Trophoblast cell (in vitro differentiated cells and primary cell): ENCODE data around the gene ADARB2.

Experiments
- DNase-seq, 2 donors: peaks; one replicate each; pipeline ENCODE4 v3.0.0-alpha.2; 2016
- H2AFZ ChIP-seq: 2 replicates; pipeline ENCODE4 v1.6.1; 2013; ENCODE audit warnings: low read length, moderate library complexity, mild to moderate bottlenecking; ENCODE audit not compliant: insufficient read depth, poor library complexity
- H2AK5ac ChIP-seq: 2 replicates; pipeline ENCODE4 v1.6.1; 2013; ENCODE audit warnings: mild to moderate bottlenecking, low read length
- H2BK120ac ChIP-seq: 2 replicates; pipeline ENCODE4 v1.6.1; 2013; ENCODE audit warnings: low read length, mild to moderate bottlenecking, moderate library complexity; ENCODE audit not compliant: insufficient read depth, poor library complexity
- H2BK12ac ChIP-seq: 2 replicates; pipeline ENCODE4 v1.6.1; 2013; ENCODE audit warnings: mild to moderate bottlenecking, low read length, moderate library complexity
- H2BK5ac ChIP-seq: 2 replicates; pipeline ENCODE4 v1.6.1; 2013; ENCODE audit warnings: low read length, low read depth, moderate library complexity, mild to moderate bottlenecking; ENCODE audit not compliant: poor library complexity
- H3K14ac ChIP-seq: 2 replicates; pipeline ENCODE4 v1.6.1; 2013; ENCODE audit warnings: mild to moderate bottlenecking, low read length
- H3K18ac ChIP-seq: 2 replicates; pipeline ENCODE4 v1.6.1; 2013; ENCODE audit warnings: mild to moderate bottlenecking, low read length
- H3K23ac ChIP-seq: 2 replicates; pipeline ENCODE4 v1.6.1; 2013; ENCODE audit warnings: low read length
- H3K27ac ChIP-seq: 2 replicates; pipeline ENCODE4 v1.5.1; 2013; ENCODE audit warnings: low read depth, mild to moderate bottlenecking, inconsistent platforms, low read length, moderate library complexity
- H3K27me3 ChIP-seq: 2 replicates; pipeline ENCODE4 v1.6.1; 2013; ENCODE audit warnings: inconsistent platforms, mild to moderate bottlenecking, low read length, moderate library complexity; ENCODE audit not compliant: insufficient read depth
- H3K36me3 ChIP-seq, 2 experiments: 1 replicate in 1 of 2; 2 replicates in 1 of 2; pipeline ENCODE4 v1.6.1; 2013; ENCODE audit warnings: low read length in 2 of 2, mild to moderate bottlenecking in 2 of 2, moderate library complexity in 1 of 2; ENCODE audit not compliant: insufficient read depth in 2 of 2, control insufficient read depth in 1 of 2
- H3K4ac ChIP-seq: 2 replicates; pipeline ENCODE4 v1.6.1; 2013; ENCODE audit warnings: low read depth, mild to moderate bottlenecking, low read length, moderate library complexity
- H3K4me1 ChIP-seq, 2 experiments: 1 replicate in 1 of 2; 2 replicates in 1 of 2; pipeline ENCODE4 v1.6.1; 2013; ENCODE audit warnings: low read length in 2 of 2, mild to moderate bottlenecking in 2 of 2, moderate library complexity in 1 of 2; ENCODE audit not compliant: insufficient read depth in 2 of 2, control insufficient read depth in 1 of 2
- H3K4me2 ChIP-seq: 2 replicates; pipeline ENCODE4 v1.6.1; 2013; ENCODE audit warnings: inconsistent platforms, mild to moderate bottlenecking, low read length, moderate library complexity
- H3K4me3 ChIP-seq: 2 replicates; pipeline ENCODE4 v1.5.1; 2013; ENCODE audit warnings: mild to moderate bottlenecking, low read depth, low read length, inconsistent platforms
- H3K79me1 ChIP-seq: one replicate; pipeline ENCODE4 v1.6.1; 2013; ENCODE audit warnings: low read length
- H3K79me2 ChIP-seq: 2 replicates; pipeline ENCODE4 v1.6.1; 2013; ENCODE audit warnings: low read length, mild to moderate bottlenecking; ENCODE audit not compliant: control insufficient read depth, insufficient read depth, poor library complexity
- H3K9ac ChIP-seq: 2 replicates; pipeline ENCODE4 v1.6.1; 2013; ENCODE audit warnings: mild to moderate bottlenecking, low read length
- H3K9me3 ChIP-seq: 2 replicates; pipeline ENCODE4 v1.6.1; 2013; ENCODE audit warnings: low read depth, mild to moderate bottlenecking, control low read depth, inconsistent platforms, low read length; ENCODE audit not compliant: insufficient read depth
- H4K12ac ChIP-seq: 2 replicates; pipeline ENCODE4 v1.6.1; 2013; ENCODE audit warnings: low read depth, mild to moderate bottlenecking, low read length, moderate library complexity
- H4K8ac ChIP-seq: 2 replicates; pipeline ENCODE4 v1.6.1; 2013; ENCODE audit warnings: low read depth, mild to moderate bottlenecking, low read length, moderate library complexity
- H4K91ac ChIP-seq: one replicate; pipeline ENCODE4 v1.6.1; 2013; ENCODE audit warnings: low read depth, mild to moderate bottlenecking, low read length, moderate library complexity
- WGBS: extraction: QIAGEN DNeasy Blood & Tissue Kit; methylation state at CpG from one replicate; pipeline ENCODE4 v1.1.7; 2013; ENCODE audit warnings: missing lambda C conversion rate; ENCODE audit not compliant: insufficient read length, insufficient coverage; ENCODE audit errors: extremely low coverage; 5-methylcytosine and 5-hydroxymethylcytosine counted together

ADARB2 gene

DNA sequence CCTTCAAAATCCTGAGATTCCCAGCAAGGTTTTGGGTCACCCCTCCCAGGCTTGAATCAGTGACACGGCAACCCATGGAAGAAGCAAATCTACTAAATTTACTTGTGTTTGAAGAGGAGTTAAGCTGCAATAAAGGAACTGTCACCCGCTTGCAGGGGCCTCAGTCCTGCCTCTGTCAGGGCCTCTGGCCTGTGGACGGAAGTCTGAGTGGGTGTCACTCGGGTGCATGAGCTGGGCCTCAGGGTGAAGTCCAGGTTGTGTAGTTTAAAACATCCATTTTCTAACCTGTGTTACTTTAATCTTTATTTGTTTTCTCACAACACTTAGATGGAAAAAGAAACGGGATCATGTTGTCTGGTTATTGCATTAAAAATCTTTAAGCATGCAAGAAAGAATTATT is 234.9 kb downstream of the ADARB2 start:
- Histone ChIP-seq H4K91ac (no peak overlapping the region), H2BK120ac (no peak overlapping the region), H3K4ac (no peak overlapping the region)

DNA sequence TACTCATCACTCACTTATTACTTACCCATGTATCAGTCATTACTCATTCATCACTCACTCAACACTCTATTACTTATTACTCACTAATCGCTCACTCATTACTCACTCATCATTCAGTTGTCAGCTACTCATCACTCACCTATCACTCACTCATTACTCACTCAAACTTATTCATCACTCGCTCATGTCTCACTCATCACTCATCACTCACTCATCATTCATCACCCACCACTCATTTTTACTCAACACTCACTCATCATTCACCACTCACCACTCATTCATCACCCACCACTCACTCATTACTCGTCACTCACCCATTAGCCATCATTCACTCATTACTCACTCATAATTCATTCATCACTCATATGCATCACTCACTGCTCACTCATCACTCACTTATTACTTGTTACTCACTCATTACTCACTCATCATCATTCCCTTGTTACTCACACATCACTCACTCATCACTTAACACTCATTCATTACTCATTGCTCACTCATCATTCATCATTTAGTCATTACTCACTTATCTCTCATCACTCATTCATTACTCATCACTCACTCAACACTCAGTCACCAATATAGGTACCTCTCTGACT is 237.9 kb downstream of the ADARB2 start:
- Histone ChIP-seq H3K4me2 (no peak overlapping the region), H3K4me1 (no peaks in the 10 kb centered on the region), H3K14ac (no peak overlapping the region), H2BK12ac (no peak overlapping the region), H3K79me2 (no peaks in the 10 kb centered on the region), H3K27ac (no peak overlapping the region), H3K79me1 (no peaks in the 10 kb centered on the region), H3K4ac (no peak overlapping the region), H2BK120ac (no peak overlapping the region), H4K8ac (no peak overlapping the region), H2AFZ (no peak overlapping the region), H2AK5ac (no peak overlapping the region), H3K9ac (no peak overlapping the region), H3K36me3 (no peaks in the 10 kb centered on the region), H3K9me3 (peaks cover 2% of the 10 kb centered on the region), H3K23ac (no peak overlapping the region), H3K18ac (no peak overlapping the region), H3K27me3 (no peaks in the 10 kb centered on the region), H4K12ac (no peak overlapping the region), H2BK5ac (no peak overlapping the region), H4K91ac (no peak overlapping the region), H3K4me3 (no peak overlapping the region)
- peak in 1 of 2 donors; percentile 25 for DNase-seq
- 100% methylated on average over 3 of the region's 3 CpGs for WGBS

More for the DNA sequence above, 234.9 kb downstream of the ADARB2 start:
- Histone ChIP-seq H3K4me1 (no peaks in the 10 kb centered on the region), H4K12ac (no peak overlapping the region), H3K14ac (no peak overlapping the region), H3K36me3 (no peaks in the 10 kb centered on the region), H3K23ac (no peak overlapping the region), H3K4me3 (no peak overlapping the region), H3K27me3 (no peaks in the 10 kb centered on the region), H4K8ac (no peak overlapping the region), H3K9me3 (peaks cover 9% of the 10 kb centered on the region), H3K9ac (no peak overlapping the region), H2AK5ac (no peak overlapping the region), H3K18ac (no peak overlapping the region), H2BK12ac (no peak overlapping the region), H2BK5ac (no peak overlapping the region), H3K27ac (no peak overlapping the region), H3K79me1 (no peaks in the 10 kb centered on the region), H3K4me2 (no peak overlapping the region), H3K79me2 (no peaks in the 10 kb centered on the region), H2AFZ (no peak overlapping the region)
- no CpG with 5 or more reads among the region's 5 CpGs for WGBS
- no peak for DNase-seq

DNA sequence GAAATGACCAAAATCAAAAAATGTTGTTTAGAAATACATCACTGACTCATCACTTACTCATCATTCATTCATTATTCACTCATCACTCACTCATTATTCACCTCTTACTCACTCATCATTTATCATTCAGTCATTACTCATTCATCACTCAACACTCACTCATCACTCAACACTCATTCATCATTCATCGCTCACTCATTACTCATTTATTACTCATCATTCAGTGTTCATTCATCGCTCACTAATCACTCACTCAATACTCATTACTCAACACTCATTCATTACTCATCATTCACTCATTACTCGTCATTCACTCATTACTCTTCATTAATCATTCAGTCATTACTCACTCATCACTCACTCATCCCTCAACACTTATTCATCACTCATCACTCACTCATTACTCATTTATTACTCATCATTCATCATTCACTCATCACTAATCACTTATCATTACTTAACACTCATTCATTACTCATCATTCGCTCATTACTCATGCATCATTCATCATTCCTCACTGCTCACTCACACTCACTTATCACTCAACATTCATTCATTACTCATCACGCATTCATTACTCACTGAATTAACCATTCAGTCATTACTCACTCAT is 238.5 kb downstream of the ADARB2 start:
- H3K4me2 ChIP-seq = no peak overlapping the region
- no peak overlapping the region for H3K4ac ChIP-seq
- H3K79me1 ChIP-seq = no peaks in the 10 kb centered on the region
- no peak overlapping the region for H3K4me3 ChIP-seq
- H3K27ac ChIP-seq = no peak overlapping the region
- H3K36me3 ChIP-seq = no peaks in the 10 kb centered on the region
- DNase-seq = peak in 1 of 2 donors; percentile 46
- no peak overlapping the region for H2BK12ac ChIP-seq
- no peak overlapping the region for H4K8ac ChIP-seq
- H3K79me2 ChIP-seq = no peaks in the 10 kb centered on the region
- no peak overlapping the region for H3K9ac ChIP-seq
- H3K4me1 ChIP-seq = no peaks in the 10 kb centered on the region
- 100% methylated on average over 5 of the region's 5 CpGs for WGBS
- no peaks in the 10 kb centered on the region for H3K9me3 ChIP-seq
- H3K23ac ChIP-seq = no peak overlapping the region
- no peak overlapping the region for H4K91ac ChIP-seq
- no peak overlapping the region for H2BK120ac ChIP-seq
- no peak overlapping the region for H2AK5ac ChIP-seq
- H2BK5ac ChIP-seq = no peak overlapping the region
- no peaks in the 10 kb centered on the region for H3K27me3 ChIP-seq
- no peak overlapping the region for H3K18ac ChIP-seq
- no peak overlapping the region for H4K12ac ChIP-seq
- H2AFZ ChIP-seq = no peak overlapping the region
- no peak overlapping the region for H3K14ac ChIP-seq

GRCh38 chr10:1495915-1496517 is 241.3 kb downstream of the ADARB2 start:
- no peak overlapping the region for H4K91ac ChIP-seq
- no peaks in the 10 kb centered on the region for H3K79me2 ChIP-seq
- no peak overlapping the region for H2AFZ ChIP-seq
- H3K27ac ChIP-seq = no peak overlapping the region
- H2AK5ac ChIP-seq = no peak overlapping the region
- H3K4ac ChIP-seq = no peak overlapping the region
- no peak overlapping the region for H2BK12ac ChIP-seq
- no peak for DNase-seq
- peaks cover 2% of the 10 kb centered on the region for H3K9me3 ChIP-seq
- H2BK5ac ChIP-seq = no peak overlapping the region
- no peaks in the 10 kb centered on the region for H3K27me3 ChIP-seq
- H3K18ac ChIP-seq = no peak overlapping the region
- H2BK120ac ChIP-seq = no peak overlapping the region
- H3K79me1 ChIP-seq = no peaks in the 10 kb centered on the region
- H3K23ac ChIP-seq = no peak overlapping the region
- H4K12ac ChIP-seq = no peak overlapping the region
- H3K9ac ChIP-seq = no peak overlapping the region
- H3K4me1 ChIP-seq = no peaks in the 10 kb centered on the region
- 100% methylated on average over 3 of the region's 5 CpGs for WGBS
- H3K4me2 ChIP-seq = no peak overlapping the region
- H3K36me3 ChIP-seq = no peaks in the 10 kb centered on the region
- no peak overlapping the region for H3K4me3 ChIP-seq
- H3K14ac ChIP-seq = no peak overlapping the region
- H4K8ac ChIP-seq = no peak overlapping the region
